GM21390 (cell line): ENCODE data around the gene ATP7A.
"Not testable (repeated sequence)": the region's sequence is repeated elsewhere in the genome, so short reads cannot be mapped to it uniquely, and the experiment has no call there.

Source experiments
- ATAC-seq: cut with Tn5 transposase; IDR thresholded peaks from one replicate; pipeline ENCODE4 v1.9.1; 2021; ENCODE audit not compliant: unreplicated experiment

ATP7A gene

GRCh38 chrX:78029663-78030062 is 119.2 kb downstream of the ATP7A start:
- ATAC-seq: no peak

- ATAC-seq: no peak
Measured at GRCh38 chrX:78035061-78035460, 124.6 kb downstream of the ATP7A start.

DNA sequence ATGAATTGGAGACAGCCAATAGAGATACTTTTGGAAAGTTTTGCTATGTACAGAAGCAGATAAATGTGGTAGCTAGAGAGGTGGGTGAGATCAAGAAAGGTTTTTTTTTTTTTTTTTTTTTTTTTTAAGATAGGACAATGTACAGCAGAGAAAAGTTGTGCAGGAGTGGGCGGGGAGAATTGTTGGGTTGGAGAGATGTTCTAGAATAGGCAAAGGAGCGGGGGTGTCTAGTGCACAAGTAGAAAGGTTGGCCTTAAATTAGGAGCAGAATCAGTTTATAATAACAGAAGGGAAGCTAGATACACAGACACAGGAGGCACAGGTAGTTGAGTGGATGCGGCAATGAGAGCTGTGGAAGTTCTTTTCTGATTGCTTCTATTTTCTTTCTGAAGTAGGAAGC is 127.4 kb downstream of the ATP7A start:
- ATAC-seq: no peak

GRCh38 chrX:78042601-78043000 is 132.1 kb downstream of the ATP7A start:
- no peak for ATAC-seq

DNA sequence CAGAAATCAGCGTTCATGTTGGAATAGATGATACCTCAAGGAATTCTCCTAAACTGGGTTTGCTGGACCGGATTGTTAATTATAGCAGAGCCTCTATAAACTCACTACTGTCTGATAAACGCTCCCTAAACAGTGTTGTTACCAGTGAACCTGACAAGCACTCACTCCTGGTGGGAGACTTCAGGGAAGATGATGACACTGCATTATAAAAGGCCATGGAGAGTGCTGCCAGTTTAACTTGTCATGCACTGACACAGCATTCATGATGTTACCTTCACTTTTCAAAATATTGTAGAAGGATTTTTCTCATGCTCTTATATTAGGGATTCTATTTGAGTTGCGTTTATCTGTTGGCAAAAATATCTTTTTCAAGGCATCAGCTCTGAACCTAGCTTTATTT is 135.9 kb downstream of the ATP7A start:
- ATAC-seq: no peak

DNA sequence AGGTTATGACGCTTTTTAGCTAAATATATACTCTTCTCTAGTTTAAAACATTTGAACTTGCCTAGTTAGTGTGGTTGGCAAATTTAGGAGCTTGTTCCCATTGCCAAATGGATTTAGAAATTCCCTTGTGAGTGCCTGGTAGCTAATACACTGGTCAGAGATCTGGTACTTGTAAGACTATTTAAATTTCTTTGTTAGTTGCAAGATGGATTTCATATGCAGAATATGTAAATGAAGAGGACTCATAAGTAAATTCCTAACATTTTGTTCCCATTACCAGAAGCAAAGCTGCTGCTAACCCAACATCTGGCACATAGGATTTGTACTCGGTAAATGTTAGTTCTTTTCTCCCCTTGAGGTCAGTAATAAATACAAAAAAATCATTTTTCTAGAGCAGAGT is 137.6 kb downstream of the ATP7A start:
- ATAC-seq: no peak

DNA sequence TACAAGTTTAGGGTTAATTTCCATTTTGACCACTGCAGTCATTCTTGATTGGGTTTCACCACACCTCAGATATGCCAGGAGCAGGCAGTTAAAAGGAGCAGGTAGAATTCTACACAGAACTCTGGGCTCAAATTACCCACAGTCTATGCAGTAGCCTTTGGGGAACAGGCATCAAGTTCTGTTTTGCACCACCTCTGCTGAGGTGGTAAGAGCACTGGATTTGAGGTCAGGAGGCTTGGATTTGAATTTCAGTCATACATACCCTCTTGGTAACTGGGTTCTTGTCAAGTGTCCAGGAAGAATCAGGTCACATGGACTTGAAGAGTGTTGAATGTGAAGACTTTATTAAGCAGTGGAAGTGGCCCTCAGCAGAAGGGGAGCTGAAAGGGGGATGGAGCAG is 153.2 kb downstream of the ATP7A start:
- no peak for ATAC-seq

DNA sequence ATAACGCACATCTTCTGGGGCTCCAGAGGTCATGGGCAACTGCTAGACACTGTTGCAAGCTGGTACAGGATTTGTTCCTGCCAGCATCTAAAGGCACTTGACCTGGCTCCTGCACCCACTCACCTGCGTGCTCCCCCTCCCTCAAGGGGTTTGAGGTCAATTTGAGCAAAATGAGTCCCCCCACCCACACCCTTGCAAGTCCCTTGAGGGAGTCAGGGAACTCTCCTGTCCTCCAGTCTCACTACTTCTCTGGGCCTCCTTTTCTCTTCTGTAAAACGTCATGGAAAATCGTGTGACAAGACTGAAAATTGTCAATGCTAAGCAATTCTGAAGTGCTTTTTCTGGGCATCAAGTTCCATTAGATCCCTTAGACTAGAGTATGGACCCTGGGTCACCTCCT is 153.7 kb downstream of the ATP7A start:
- ATAC-seq: no peak

- ATAC-seq: peak; percentile 83
Measured at GRCh38 chrX:78064698-78065601, 154.5 kb downstream of the ATP7A start.

- no peak for ATAC-seq
Measured at GRCh38 chrX:78066110-78066509, 155.6 kb downstream of the ATP7A start.

DNA sequence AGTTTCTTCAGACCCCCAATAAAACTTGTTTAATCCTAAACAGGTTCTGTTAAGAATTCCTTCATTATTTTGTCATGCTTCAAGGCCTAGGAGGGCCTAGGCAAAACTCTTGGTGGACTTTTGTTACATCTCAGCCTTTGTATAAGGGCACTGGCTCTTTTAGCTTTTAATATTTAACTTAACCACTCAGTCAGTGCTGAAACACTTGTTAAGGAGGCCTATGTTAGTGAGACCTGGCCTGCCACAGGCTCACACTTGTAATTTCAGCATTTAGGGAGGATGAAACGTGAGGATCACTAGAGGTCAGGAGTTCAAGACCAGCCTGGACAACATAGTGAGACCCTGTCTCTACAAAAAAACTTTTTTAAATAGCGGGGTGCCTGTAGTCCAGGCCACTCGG is 160.8 kb downstream of the ATP7A start:
- ATAC-seq: no peak

DNA sequence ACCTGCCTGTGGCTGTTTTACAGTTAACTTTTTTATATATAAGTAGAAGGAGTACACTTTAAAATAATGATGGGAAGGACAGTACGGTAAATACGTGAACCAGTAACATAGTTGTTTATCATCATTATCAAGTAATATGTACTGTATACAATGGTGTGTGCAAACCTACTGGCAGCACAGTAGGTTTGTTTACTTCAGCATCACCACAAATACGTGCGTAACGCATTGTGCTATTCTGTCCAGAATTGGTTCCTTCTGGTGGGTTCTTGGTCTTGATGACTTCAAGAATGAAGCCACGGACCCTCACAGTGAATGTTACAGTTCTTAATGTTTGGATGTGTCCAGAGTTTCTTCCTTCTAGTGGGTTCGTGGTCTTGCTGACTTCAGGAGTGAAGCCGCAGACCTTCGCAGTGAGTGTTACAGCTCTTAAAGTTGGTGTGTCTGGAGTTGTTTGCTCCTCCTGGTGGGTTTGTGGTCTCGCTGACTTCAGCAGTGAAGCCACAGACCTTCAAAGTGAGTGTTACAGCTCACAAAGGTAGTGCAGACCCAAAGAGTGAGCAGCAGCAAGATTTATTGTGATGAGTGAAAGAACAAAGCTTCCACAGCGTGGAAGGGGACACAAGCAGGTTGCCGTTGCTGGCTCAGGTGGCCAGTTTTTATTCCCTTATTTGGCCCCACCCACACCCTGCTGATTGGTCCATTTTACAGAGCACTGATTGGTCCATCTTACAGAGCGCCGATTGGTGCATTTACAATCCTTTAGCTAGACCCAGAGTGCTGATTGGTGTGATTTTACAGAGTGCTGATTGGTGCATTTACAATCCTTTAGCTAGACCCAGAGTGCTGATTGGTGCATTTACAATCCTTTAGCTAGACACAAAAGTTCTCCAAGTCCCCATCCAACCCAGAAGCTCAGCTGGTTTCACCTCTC is 162.9 kb downstream of the ATP7A start:
- ATAC-seq: not testable (repeated sequence)

DNA sequence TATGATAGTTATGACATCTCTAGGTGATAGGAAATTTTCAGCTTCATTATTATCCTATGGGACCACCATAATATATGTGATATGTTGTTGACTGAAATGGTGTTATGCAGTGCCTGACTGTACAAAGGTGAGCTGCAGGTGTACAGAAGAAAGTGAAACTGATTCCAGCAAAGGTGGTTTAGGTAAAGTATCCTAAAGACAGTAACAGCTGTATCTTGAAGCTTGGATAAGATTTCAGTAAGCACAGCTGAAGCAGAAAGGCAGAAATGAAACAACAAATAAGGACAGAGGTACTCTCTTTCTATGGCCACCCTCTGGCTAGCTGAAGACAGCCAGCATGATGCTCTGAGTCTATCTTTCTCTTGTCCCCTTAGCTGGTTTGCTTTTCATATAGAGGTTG is 163.6 kb downstream of the ATP7A start:
- ATAC-seq: no peak

DNA sequence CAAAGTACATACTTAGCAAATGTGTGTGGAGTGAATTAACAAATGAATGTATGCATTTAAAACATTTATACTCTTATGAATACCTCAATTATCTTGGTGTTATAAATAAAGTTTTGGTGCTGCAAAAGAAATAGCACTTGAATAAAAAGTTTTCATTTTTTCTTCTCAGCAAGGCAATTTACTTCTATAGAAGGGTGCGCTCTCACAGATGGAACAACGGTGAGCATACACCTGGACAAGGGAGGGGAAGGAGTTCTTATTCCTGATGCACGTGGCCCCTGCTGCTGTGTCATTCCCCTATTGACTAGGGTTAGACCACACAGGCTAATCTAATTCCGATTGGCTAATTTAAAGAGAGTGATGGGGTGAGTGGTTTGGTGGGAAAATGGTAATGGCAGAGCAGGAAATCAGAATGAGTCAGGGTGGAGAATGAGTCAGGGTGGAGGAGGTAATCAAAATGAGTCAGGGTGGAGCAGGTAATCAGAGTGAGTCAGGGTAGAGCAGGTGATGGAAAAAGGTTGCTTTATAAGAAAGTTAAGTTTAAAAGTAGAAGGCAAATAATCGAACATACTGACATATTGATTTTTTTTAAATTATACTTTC is 165.4 kb downstream of the ATP7A start:
- no peak for ATAC-seq

DNA sequence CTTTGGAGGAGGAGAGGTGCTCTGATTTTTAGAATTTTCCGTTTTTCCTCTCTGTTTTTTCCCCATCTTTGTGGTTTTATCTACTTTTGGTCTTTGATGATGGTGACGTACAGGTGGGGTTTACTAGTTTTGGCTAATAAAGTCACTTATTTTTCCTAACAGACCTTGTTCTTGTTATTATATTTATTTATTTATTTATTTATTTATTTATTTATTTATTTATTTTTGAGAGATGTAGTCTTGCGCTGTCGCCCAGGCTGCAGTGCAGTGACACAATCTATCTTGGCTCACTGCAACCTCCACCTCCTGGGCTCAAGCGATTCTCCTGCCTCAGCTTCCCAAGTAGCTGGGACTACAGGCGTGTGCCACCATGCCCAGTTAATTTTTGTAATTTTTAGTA is 170.9 kb downstream of the ATP7A start:
- ATAC-seq: not testable (repeated sequence)

- peak; percentile 74 for ATAC-seq
Measured at GRCh38 chrX:78092296-78092695, 181.8 kb downstream of the ATP7A start.

DNA sequence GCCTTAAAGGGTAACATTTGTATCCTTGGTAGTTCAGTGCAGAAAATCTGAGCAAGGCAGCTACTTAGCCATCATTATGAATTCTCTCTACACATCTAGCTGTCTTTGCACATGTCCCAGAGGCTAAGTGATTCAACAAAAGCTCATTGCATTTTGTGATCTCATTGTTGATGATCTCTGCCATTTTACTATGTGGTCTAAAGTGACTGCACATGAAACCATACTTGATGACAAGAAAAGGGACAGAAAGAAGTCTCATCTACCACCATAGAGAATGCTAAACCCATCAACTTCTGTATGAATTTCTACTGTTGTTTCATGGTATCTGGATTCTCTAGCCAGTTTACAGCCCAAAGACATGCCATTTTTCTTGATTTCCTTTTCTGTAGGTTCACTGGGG is 187.6 kb downstream of the ATP7A start:
- no peak for ATAC-seq
